ENCODE results near the gene PLD5.
"Not testable (repeated sequence)": the region's sequence is repeated elsewhere in the genome, so short reads cannot be mapped to it uniquely, and the experiment has no call there.

Gene PLD5

GRCh38 chr1:242267004-242267403, 257.5 kb downstream of the PLD5 start:
- DNase-seq = not testable (repeated sequence)

- DNase-seq = not testable (repeated sequence)
These were observed 260.1 kb downstream of the PLD5 start for GRCh38 chr1:242264419-242264818.

DNA sequence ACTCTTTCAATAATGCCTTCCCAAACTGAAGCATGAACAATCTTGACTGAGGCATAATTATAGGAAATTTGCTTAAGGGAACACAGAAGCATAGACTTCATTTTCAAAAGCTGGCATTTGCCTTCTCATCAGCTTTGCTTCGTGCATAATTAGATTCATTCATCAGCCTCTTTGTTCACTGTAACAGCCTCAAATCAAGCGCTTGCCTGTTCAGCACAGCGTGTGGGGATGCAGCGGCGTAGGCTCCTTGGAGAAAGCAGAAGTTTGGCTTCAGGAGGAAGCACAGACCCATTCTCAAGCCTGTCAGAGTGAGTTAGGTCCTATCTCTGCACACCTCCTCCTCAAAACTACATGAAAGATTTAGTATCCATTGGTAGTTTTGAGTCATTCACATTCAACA, 279.2 kb downstream of the PLD5 start:
- DNase-seq = no peak

- no peak for DNase-seq
These were observed 281.0 kb downstream of the PLD5 start for GRCh38 chr1:242243472-242243871.

- no peak for DNase-seq
These were observed 281.5 kb downstream of the PLD5 start for GRCh38 chr1:242242983-242243382.

DNA sequence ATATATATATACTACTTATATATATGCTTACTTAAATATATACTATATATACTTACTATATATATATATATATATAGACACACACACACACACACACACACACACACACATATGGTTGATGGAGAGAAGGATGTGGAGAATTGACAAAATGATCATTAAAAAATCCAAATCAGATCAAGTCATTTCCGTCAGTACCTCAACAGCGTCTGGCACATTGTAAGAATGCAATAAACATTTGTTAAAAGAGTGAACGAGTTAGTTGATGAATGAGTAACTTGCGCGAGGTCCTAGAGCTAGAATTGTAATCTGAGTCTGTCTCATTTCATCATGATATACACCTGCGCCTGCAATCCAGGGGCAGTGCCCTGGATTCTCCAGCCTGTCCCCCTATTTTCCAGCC, 282.6 kb downstream of the PLD5 start:
- no peak for DNase-seq

GRCh38 chr1:242240691-242241090, 283.8 kb downstream of the PLD5 start:
- DNase-seq = no peak

DNA sequence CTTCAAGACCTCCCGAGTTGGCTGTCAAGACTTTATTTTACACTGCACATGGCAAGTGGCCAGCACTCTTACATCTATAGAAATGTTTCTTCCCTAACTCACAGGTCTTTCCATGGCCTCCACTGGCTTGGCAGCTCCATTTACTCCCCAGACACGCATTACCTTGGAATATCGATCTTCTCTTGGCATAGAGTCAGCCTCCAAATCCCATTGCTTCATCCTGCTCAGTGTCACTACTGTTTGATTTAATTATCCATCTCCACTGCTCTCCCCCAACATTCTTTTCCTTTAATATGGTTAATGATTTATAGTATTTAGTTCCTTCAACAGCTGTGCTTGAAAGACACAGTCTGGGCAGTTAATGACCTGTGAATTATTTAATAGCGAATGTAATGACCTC, 284.4 kb downstream of the PLD5 start:
- DNase-seq = no peak

DNA sequence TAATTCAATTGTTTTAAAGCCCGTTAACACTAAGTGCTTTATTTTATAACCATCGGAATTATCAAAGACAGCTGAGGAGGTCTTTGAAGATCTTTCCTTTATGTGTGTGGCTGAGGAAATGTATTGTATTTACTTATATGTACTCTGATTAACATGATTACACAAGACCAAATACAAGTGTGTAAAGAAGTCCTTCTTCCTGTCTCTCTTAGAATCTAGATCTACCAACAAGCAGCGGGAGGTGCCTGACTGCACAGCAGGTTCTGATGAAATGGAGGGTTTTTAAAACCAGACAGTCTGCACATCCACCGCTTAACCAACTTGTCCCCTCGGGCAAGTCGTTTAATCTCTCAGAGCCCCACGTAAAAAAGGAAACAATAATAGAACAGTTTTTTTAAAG, 285.1 kb downstream of the PLD5 start:
- DNase-seq = no peak

GRCh38 chr1:242237051-242237450, 287.4 kb downstream of the PLD5 start:
- DNase-seq = no peak

GRCh38 chr1:242228991-242229390, 295.5 kb downstream of the PLD5 start:
- DNase-seq = no peak

GRCh38 chr1:242225767-242226573, 298.5 kb downstream of the PLD5 start:
- DNase-seq = peak; percentile 34

DNA sequence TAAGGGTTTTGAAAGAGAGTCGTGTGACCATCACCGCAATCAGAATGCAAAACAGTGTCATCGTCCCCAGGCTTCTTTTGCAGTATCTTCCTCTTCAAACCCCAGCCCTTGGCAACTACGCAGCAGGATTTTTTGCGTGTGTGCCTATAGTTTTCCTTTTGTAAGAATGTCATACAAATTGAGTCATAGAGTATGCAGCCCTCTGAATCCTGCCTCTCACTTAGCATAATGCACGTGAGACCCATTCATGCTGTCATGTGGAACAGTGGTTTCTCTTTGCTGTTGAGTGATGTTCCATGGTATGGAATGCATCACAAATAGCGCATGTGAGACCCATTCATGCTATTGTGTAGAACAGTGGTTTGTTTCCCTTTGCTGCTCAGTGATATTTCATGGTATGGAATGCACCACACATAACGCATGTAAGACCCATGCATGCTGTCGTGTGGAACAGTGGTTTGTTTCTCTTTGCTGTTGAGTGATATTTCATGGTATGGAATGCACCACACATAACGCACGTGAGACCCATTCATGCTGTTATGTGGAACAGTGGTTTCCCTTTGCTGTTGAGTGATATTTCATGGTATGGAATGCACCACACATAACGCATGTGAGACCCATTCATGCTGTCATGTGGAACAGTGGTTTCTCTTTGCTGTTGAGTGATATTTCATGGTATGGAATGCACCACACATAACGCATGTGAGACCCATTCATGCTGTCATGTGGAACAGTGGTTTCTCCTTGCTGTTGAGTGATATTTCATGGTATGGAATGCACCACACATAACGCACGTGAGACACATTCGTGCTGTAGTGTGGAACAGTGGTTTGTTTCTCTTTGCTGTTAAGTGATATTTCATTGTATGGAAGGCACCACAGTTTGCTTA, 299.4 kb downstream of the PLD5 start:
- peak; percentile 6 for DNase-seq

GRCh38 chr1:242224461-242224860, 300.0 kb downstream of the PLD5 start:
- no peak for DNase-seq

DNA sequence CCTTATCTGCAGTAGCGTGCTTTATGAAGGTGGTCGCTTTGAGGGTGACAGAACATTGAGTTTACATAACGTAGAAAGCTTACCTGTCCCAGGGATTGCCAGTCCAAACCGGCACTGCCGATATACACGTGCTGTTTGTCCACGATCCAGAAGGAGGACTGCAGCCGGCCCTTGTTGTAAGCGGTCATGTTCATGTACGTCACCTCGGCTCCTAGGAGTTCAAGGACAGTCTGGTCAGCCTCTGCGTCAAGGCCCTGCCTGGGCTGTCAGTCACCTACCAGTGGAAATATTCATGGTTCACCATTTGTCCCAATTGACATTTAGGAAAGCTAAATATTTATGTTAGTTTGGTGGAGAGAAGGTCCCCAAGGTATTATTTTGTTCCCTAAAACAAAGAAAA, 304.6 kb downstream of the PLD5 start:
- DNase-seq = no peak

GRCh38 chr1:242219298-242219901, 305.1 kb downstream of the PLD5 start:
- DNase-seq = no peak

DNA sequence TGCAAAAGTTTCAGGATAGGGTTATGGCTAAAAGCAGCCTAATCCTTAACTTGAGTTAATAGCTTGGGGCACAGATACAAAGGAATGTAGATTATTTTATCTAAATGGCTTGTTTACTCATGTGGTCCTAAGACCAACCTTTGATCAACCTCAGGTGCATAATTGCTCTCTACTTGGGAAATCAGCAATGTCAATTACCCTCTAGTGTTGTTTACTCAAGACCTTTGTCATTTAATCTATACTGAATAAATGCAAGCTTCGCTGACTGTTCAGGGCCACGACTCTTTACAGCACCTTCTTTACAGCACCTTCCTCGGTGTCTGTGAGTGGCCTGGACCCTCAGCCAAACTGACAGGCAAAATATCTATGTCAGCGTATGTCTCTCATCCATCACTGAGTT, 308.1 kb downstream of the PLD5 start:
- no peak for DNase-seq

GRCh38 chr1:242214455-242214854, 310.0 kb downstream of the PLD5 start:
- DNase-seq = not testable (repeated sequence)

DNA sequence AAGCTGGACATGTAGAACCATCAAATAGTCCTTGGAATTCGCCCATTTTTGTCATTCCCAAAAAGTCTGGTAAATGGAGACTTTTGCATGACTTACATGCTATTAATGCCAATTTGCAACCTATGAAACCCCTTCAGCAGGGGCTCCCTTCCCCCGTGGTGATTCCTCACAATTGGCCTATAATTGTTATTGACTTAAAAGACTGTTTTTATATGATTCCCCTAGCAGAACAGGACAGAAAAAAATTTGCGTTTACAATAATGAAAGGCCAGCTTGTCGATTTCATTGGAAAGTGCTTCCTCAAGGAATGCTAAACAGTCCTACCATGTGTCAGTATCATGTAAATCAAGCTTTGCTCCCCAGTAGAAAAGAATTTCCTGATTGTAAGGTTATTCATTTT, 311.5 kb downstream of the PLD5 start:
- not testable (repeated sequence) for DNase-seq

GRCh38 chr1:242212401-242212800, 312.1 kb downstream of the PLD5 start:
- no peak for DNase-seq

DNA sequence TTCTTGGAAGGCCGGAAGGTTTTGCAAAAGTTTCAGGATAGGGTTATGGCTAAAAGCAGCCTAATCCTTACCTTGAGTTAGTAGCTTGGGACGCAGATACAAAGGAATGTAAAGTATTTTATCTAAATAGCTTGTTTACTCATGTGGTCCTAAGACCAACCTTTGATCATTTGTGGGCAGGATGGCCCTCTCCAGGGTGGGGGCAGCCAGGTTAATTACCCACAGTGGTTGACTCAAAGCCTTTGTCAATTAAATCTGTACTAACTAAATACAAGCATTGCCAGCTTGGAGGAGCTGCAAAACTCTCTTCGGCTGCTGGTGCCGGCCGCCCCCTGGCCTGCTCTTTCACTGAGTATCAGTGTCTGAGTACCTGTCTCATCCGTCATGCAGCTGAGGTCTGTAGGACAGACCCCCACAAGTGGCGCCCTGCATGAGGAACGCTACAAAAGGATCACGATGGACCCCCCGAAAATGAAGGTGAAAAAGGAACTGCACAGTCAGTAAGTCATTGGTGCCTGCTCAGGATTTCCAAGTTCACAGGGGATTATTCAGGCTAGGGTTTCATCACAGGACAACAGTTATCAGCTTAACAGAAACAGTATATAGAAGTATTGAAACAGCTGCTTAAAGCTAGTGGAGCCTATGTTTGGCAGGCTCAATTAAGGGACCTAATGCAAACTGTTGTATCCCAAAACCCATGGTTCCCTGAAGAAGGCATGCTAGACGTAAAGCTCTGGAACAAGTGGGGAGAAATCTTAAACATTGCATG, 313.1 kb downstream of the PLD5 start:
- no peak for DNase-seq

GRCh38 chr1:242210316-242210715, 314.2 kb downstream of the PLD5 start:
- DNase-seq = not testable (repeated sequence)

DNA sequence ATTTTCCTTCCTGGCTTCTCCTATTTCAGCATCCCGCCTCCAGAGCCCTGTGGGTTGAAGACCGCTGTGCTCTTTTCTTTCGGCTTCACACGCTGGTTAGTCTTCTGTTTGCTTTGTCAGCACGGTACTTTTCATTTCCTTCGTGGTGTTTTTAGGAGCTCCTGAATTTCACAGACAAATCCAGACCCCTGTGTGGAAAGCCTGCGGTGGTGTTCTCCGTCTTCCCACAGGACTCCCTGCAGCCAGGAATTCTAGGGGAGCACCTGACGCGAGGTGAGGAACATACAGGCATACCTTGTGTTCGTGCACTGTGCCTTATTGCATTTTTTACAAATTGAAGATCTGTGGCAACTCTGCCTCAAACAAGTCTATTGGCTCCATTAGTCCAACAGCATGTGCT, 315.4 kb downstream of the PLD5 start:
- no peak for DNase-seq

Measured in fibroblast of skin of scalp (primary cell).